Suprapubic skin (tissue), 4 donors: ENCODE data around the gene GMPPB. TPM values are rescaled to one million over a fixed set of nuclear protein-coding genes. Genes with fewer than 3 reads are reported as not detected.
A peak's percentile ranks its signal among the peaks of the same experiment; 100 is the strongest.

Experiments used
- DNase-seq, 2 donors: peaks; one replicate each; pipeline ENCODE4 v3.0.0-alpha.2; 2019; ENCODE audit warnings: low spot score in 2 of 2
- H3K27ac ChIP-seq: fragments of 200-600 bp; sonication (generic); one replicate; pipeline ENCODE4 v1.5.1; 2019
- H3K27me3 ChIP-seq: fragments of 200-600 bp; sonication (generic); one replicate; pipeline ENCODE4 v1.5.1; 2019
- H3K36me3 ChIP-seq: fragments of 200-600 bp; sonication (generic); one replicate; pipeline ENCODE4 v1.5.1; 2019
- H3K4me1 ChIP-seq: fragments of 200-600 bp; sonication (generic); one replicate; pipeline ENCODE4 v1.5.1; 2019
- H3K4me3 ChIP-seq: fragments of 200-600 bp; sonication (generic); one replicate; pipeline ENCODE4 v1.5.1; 2019; ENCODE audit warnings: mild to moderate bottlenecking
- H3K9me3 ChIP-seq: fragments of 200-600 bp; sonication (generic); one replicate; pipeline ENCODE4 v1.5.1; 2019
- EP300 ChIP-seq: sonication (generic); formaldehyde crosslinking; IDR thresholded peaks from one replicate; pipeline ENCODE4 v1.6.1; 2017; ENCODE audit warnings: antibody characterized with exemption
- POLR2A ChIP-seq, 2 donors: fragments of 450-650 bp; IDR thresholded peaks; one replicate each; pipeline ENCODE4 v1.6.1; 2017; ENCODE audit warnings: antibody characterized with exemption in 2 of 2, mild to moderate bottlenecking in 2 of 2, moderate library complexity in 2 of 2
- POLR2AphosphoS5 ChIP-seq, 3 donors: sonication (generic); formaldehyde crosslinking; IDR thresholded peaks; one replicate each; pipeline ENCODE4 v1.6.1; 2017; ENCODE audit warnings: antibody characterized with exemption in 3 of 3
- WGBS: methylation state at CpG from one replicate; pipeline ENCODE4 v1.1.5; 2018; 5-methylcytosine and 5-hydroxymethylcytosine counted together
- total RNA-seq, 4 donors: library from RNA; depleted of rRNA; stranded (reverse); fragments of >200 nt; gene quantifications; one replicate each; pipeline ENCODE4 v1.1.0, GENCODE V29; 2016
- TF ChIP-seq, protein P1 (sequence below), 2 donors: fragments of 200-600 bp in 1 of 2; fragments of 450-650 bp in 1 of 2; sonication (generic) in 1 of 2; IDR thresholded peaks; one replicate each; pipeline ENCODE4 v1.5.1; 2016 to 2019; ENCODE audit warnings: antibody characterized with exemption in 2 of 2, mild to moderate bottlenecking in 1 of 2, moderate library complexity in 1 of 2

GMPPB gene
- total RNA-seq, 4 donors from 2014 or later = 14.0 to 25.0 (median 17.3) TPM

DNA sequence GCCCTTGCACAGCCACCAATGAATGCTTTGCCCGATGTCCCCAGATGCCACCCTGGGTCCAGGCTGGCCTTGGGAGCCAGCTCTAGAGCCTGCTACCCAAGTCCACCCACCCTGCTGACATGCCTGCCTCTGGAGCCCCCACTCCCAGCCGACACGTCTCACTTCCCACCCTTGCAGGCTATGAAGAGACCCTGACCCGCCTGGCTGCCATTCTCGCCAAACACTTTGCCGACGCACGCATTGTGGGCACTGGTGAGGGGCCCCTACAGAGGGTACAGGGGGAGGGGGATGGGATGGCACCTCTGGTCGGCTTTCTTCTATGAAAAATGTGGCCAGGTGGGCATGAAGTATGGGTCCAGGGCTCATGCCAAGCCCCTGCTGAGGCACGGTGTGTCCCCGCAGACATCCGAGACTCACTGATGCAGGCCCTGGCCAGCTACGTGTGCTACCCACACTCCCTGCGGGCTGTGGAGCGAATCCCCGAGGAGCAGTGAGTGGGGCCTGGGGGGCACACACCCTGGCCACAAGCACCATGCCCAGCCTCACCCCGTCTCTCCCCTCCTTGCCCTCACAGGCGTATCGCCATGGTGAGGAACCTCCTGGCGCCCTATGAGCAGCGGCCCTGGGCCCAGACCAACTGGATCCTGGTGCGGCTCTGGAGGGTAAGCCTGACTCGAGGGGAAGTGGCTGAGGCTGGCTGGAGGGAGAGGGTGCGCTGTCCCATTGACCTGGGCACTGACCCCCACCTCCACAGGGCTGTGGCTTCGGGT lies 10.2 kb downstream of the GMPPB start:
- H3K27ac ChIP-seq = no peak overlapping the region
- H3K4me1 ChIP-seq = peaks cover 12% of the 10 kb centered on the region
- TF ChIP-seq EP300 (no peak), POLR2A (IDR thresholded peaks at IDR 0.05) (no peak), POLR2AphosphoS5 (IDR thresholded peaks at IDR 0.05) (no peak)
- TF ChIP-seq, protein P1, sequence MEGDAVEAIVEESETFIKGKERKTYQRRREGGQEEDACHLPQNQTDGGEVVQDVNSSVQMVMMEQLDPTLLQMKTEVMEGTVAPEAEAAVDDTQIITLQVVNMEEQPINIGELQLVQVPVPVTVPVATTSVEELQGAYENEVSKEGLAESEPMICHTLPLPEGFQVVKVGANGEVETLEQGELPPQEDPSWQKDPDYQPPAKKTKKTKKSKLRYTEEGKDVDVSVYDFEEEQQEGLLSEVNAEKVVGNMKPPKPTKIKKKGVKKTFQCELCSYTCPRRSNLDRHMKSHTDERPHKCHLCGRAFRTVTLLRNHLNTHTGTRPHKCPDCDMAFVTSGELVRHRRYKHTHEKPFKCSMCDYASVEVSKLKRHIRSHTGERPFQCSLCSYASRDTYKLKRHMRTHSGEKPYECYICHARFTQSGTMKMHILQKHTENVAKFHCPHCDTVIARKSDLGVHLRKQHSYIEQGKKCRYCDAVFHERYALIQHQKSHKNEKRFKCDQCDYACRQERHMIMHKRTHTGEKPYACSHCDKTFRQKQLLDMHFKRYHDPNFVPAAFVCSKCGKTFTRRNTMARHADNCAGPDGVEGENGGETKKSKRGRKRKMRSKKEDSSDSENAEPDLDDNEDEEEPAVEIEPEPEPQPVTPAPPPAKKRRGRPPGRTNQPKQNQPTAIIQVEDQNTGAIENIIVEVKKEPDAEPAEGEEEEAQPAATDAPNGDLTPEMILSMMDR (IDR thresholded peaks at IDR 0.05) = no peak
- H3K36me3 ChIP-seq = peaks cover 19% of the 10 kb centered on the region
- H3K4me3 ChIP-seq = no peak overlapping the region
- no peak for DNase-seq
- H3K27me3 ChIP-seq = no peaks in the 10 kb centered on the region
- WGBS = 94% methylated on average over 13 of the region's 25 CpGs
- no peaks in the 10 kb centered on the region for H3K9me3 ChIP-seq

DNA sequence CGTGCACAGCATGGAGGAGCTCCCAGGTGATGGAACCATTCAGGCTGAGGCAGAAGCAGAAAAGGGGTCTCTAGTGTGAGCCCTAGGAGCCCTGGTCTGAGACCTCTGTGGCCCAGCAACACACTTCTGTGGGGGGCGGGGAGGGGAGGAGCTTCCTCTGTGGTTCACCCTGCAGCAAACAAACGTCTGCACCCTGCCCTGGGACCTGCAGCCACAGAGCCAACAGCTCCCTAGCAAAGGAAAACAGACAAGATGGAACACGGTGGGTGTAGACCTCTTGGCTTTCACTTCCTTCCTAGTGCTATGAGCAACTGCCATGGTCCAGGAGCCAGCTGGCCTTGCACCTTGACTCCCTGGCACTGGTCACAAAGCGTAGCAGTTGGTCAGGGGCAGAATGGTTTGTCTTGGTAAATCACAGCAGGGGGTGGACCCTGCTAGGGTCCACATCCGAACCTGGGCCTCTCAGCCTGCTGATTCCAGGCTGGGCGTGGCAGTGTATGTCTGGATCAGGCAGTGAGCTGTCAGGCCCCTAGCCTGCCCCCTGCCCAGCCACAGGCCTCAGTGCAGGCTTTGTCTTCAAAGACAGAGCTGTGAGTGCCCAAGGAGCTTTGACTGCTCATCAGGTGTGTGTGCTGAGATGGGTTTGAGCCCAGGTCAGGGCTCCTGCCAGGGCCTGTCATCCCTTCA lies 11.0 kb downstream of the GMPPB start:
- peaks cover 19% of the 10 kb centered on the region for H3K36me3 ChIP-seq
- no peak overlapping the region for H3K27ac ChIP-seq
- H3K4me1 ChIP-seq = peaks cover 5% of the 10 kb centered on the region
- H3K9me3 ChIP-seq = no peaks in the 10 kb centered on the region
- 61% methylated on average over 7 of the region's 7 CpGs for WGBS
- no peak for DNase-seq
- H3K4me3 ChIP-seq = no peak overlapping the region
- TF ChIP-seq POLR2A (IDR thresholded peaks at IDR 0.05) (no peak), POLR2AphosphoS5 (IDR thresholded peaks at IDR 0.05) (no peak), EP300 (no peak)
- TF ChIP-seq, protein P1 (IDR thresholded peaks at IDR 0.05) = no peak
- no peaks in the 10 kb centered on the region for H3K27me3 ChIP-seq

DNA sequence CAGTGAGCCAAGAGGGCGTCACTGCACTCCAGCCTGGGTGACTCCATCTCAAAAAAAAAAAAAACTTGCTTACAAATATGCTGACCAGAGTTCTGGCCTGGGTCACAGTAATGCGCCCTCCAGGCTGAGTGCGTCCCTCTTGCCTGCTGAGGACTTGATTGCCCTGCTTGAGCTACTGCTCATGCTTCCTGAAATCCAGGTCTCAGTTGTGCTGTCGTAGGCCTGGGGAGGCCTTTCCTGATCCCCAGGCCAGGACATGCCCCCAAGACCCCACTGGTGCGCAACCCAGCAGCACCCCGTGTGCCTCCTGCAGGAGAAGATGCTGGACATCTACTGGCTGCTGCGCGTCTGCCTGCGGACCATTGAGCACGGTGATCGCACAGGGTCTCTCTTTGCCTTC lies 11.6 kb downstream of the GMPPB start:
- Histone ChIP-seq H3K4me3 (no peak overlapping the region), H3K36me3 (peaks cover 20% of the 10 kb centered on the region), H3K9me3 (no peaks in the 10 kb centered on the region), H3K27me3 (no peaks in the 10 kb centered on the region), H3K27ac (no peak overlapping the region), H3K4me1 (no peaks in the 10 kb centered on the region)
- peak in 1 of 2 donors; percentile 26 for DNase-seq
- 93% methylated on average over 11 of the region's 11 CpGs for WGBS
- TF ChIP-seq POLR2A (IDR thresholded peaks at IDR 0.05) = no peak
- TF ChIP-seq POLR2AphosphoS5 (IDR thresholded peaks at IDR 0.05) = no peak
- TF ChIP-seq, protein P1 (IDR thresholded peaks at IDR 0.05) = no peak
- no peak for TF ChIP-seq EP300

DNA sequence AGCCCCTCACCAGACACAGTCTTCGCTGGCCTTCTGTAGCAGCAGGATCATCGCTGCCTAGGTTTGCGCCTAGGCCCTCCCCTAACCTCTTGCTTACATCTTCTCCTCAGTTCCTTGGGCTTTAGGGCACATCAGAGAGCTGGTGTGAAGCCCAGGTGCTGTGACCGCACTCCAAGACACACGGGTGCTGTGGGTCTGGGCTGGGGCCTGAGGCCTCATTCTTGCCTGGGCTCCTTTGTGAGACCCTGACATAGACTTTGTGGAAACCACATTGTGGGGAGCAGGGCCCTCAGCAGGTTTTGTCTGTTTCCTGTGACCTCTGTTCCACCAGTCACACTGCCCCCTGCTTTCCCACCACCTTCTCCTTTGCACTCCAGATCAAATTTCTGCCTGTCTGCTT lies 12.3 kb downstream of the GMPPB start:
- Histone ChIP-seq H3K9me3 (no peaks in the 10 kb centered on the region), H3K4me3 (no peak overlapping the region), H3K4me1 (no peaks in the 10 kb centered on the region), H3K36me3 (peaks cover 26% of the 10 kb centered on the region), H3K27me3 (no peaks in the 10 kb centered on the region), H3K27ac (no peak overlapping the region)
- 91% methylated on average over 5 of the region's 5 CpGs for WGBS
- DNase-seq = peak in 1 of 2 donors; percentile 25
- no peak for TF ChIP-seq POLR2A (IDR thresholded peaks at IDR 0.05)
- no peak for TF ChIP-seq POLR2AphosphoS5 (IDR thresholded peaks at IDR 0.05)
- TF ChIP-seq, protein P1 (IDR thresholded peaks at IDR 0.05) = no peak
- no peak for TF ChIP-seq EP300

DNA sequence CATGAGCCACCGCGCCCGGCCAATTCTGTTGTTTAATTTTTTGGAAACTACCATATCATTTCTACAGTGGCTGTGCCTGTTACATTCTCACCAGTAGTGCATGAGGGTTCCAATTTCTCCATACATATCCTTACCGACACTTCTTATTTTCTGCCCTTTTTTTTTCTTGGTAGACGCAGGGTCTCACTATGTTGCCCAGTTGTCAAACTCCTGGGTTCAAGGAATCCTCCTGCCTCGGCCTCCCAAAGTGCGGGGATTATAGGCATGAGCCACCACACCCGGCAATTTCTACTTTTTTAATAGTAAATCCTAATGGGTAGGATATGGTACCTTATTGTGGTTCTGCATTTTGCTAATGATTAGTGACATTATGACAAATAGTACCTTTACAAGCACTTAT lies 13.9 kb downstream of the GMPPB start:
- Histone ChIP-seq H3K9me3 (no peaks in the 10 kb centered on the region), H3K4me1 (no peaks in the 10 kb centered on the region), H3K27me3 (no peaks in the 10 kb centered on the region), H3K27ac (no peak overlapping the region), H3K4me3 (no peak overlapping the region), H3K36me3 (peaks cover 35% of the 10 kb centered on the region)
- WGBS = over 99% methylated on average over 8 of the region's 8 CpGs
- no peak for DNase-seq
- TF ChIP-seq EP300 (no peak), POLR2AphosphoS5 (IDR thresholded peaks at IDR 0.05) (no peak), POLR2A (IDR thresholded peaks at IDR 0.05) (no peak)
- TF ChIP-seq, protein P1 (IDR thresholded peaks at IDR 0.05) = no peak
